A549 treated with CpdA at 1 μM for 4 hours (cell line): ENCODE measurements around the gene ADCY7. TPM values are rescaled to one million over a fixed set of nuclear protein-coding genes. Genes with fewer than 3 reads are reported as not detected.

ENCODE experiments used
- total RNA-seq: library from RNA; stranded (reverse); fragments of 200-300 nt; extraction: Qiagen RNA extraction; gene quantifications from 5 replicates; pipeline ENCODE4 v1.2.3, GENCODE V29; 2022; ENCODE audit warnings: low read depth

ADCY7 gene
- 11.1 to 19.4 TPM (median 16.0 TPM) in 5 replicates for total RNA-seq

DNA sequence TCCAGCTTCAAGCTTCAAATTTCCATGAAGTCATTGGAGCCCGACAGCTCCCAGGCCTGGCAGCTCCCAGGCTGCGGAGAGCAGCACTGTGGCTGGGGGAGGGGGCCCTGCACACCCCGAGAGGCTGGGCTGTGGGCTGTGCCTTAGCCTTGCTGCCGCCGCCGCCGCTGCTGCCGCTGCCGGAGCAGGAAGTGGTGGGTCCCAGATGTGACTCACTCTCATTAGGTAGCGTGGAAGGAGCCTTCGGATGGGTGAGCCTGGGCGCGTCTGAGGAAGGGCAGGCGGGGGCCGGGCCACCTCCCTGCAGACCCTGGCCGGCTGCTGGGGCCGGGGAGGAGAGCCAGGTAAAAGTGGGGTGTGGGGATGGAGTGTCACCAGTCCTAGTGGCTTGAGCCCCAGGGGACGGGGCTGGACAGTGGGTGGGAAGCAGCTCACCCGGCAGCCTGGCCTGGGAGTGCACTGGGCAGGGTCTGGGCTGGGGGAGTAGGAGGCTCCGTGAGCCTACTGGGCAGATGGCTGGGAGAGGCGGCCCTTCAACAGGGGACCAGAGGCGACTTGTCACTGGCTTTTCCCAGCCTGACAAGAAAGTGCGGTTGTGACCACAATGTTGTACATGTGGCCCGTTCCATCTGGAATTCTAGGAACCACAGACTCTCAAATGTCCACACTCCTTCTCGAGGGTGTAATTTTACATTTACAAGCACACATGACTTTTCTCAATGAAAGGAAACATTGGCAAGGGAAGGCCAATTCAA is at the start of gene ADCY7:
Gene ADCY7, plus strand, starts transcription at position 215 of the 755 bp plus-strand sequence. CDS start 21,629 bp downstream, outside the sequence.

Other genes with a start within 250 kb of the ADCY7 start
- 16.9 to 20.7 TPM (median 17.5 TPM) in 5 replicates for gene CNEP1R1, start 241.3 kb upstream of the ADCY7 start, total RNA-seq
- 13.1 to 16.7 TPM (median 14.8 TPM) in 5 replicates for gene HEATR3, start 200.6 kb upstream of the ADCY7 start, total RNA-seq
- gene TENT4B, start 113.2 kb upstream of the ADCY7 start, total RNA-seq = 11.4 to 14.5 TPM (median 11.8 TPM) in 5 replicates
- gene BRD7, start 102.4 kb downstream of the ADCY7 start, total RNA-seq = 54.0 to 76.6 TPM (median 66.6 TPM) in 5 replicates